Gastrocnemius medialis (tissue), 4 donors: ENCODE results near the gene MTHFS.

Experiments
- CTCF ChIP-seq, 5 experiments: fragments of 450-650 bp in 3 of 5; fragments of 200-600 bp in 2 of 5; sonication (generic) in 2 of 5; IDR thresholded peaks in 4 of 5; conservative IDR thresholded peaks in 1 of 5; 1 replicate in 4 of 5; 2 replicates in 1 of 5; pipeline ENCODE4 v1.5.1; 2016 to 2019; ENCODE audit warnings: antibody characterized with exemption in 5 of 5, mild to moderate bottlenecking in 3 of 5, moderate library complexity in 3 of 5
- POLR2A ChIP-seq, 2 donors: fragments of 450-650 bp; IDR thresholded peaks; one replicate each; pipeline ENCODE4 v1.6.1; 2017; ENCODE audit warnings: antibody characterized with exemption in 2 of 2, mild to moderate bottlenecking in 2 of 2, moderate library complexity in 2 of 2

- TF ChIP-seq POLR2A (IDR thresholded peaks at IDR 0.05) (no peak), CTCF (IDR thresholded peaks at IDR 0.05 in 4 of 5, conservative IDR thresholded peaks at IDR 0.05 in 1 of 5) (no peak)
Measured at GRCh38 chr15:79944622-79945021, 47.8 kb upstream of the MTHFS start.
